Lung (tissue), 12 donors: ENCODE results near the gene PAK4. TPM values are rescaled to one million over a fixed set of nuclear protein-coding genes. Genes with fewer than 3 reads are reported as not detected.

Source experiments
- ATAC-seq: fragments of 200-7000 bp; cut with Tn5 transposase; one replicate; pipeline ENCODE4 v1.9.1; 2020; ENCODE audit warnings: moderate number of reproducible peaks; ENCODE audit not compliant: insufficient read depth, low FRiP score
- DNase-seq, 3 donors: peaks; one replicate each; pipeline ENCODE4 v3.0.0-alpha.2; 2013 to 2017
- H3K27ac ChIP-seq, 2 donors: one replicate each; pipeline ENCODE4 v1.5.1; 2013; ENCODE audit warnings: mild to moderate bottlenecking in 2 of 2, moderate library complexity in 2 of 2, control low read depth in 1 of 2, inconsistent platforms in 1 of 2, low read depth in 1 of 2, low read length in 1 of 2
- H3K27me3 ChIP-seq, 3 donors: one replicate each; pipeline ENCODE4 v1.5.1; 2013; ENCODE audit warnings: low read length in 2 of 3; ENCODE audit not compliant: control insufficient read depth in 3 of 3, insufficient read depth in 3 of 3
- H3K36me3 ChIP-seq, 4 donors: one replicate each; pipeline ENCODE4 v1.5.1; 2013; ENCODE audit warnings: low read length in 4 of 4, mild to moderate bottlenecking in 1 of 4, moderate library complexity in 1 of 4; ENCODE audit not compliant: control insufficient read depth in 4 of 4, insufficient read depth in 4 of 4
- H3K4me1 ChIP-seq, 5 donors: one replicate each; pipeline ENCODE4 v1.5.1; 2013; ENCODE audit warnings: low read length in 5 of 5, mild to moderate bottlenecking in 2 of 5, moderate library complexity in 1 of 5; ENCODE audit not compliant: control insufficient read depth in 5 of 5, insufficient read depth in 5 of 5
- H3K4me3 ChIP-seq: one replicate; pipeline ENCODE4 v1.5.1; 2013; ENCODE audit warnings: mild to moderate bottlenecking, control low read depth, moderate library complexity
- H3K9ac ChIP-seq, 2 donors: one replicate each; pipeline ENCODE4 v1.5.1; 2013; ENCODE audit warnings: low read length in 2 of 2, control low read depth in 1 of 2; ENCODE audit not compliant: insufficient read depth in 1 of 2
- H3K9me3 ChIP-seq, 4 donors: one replicate each; pipeline ENCODE4 v1.5.1; 2013; ENCODE audit warnings: low read length in 3 of 4, mild to moderate bottlenecking in 1 of 4, moderate library complexity in 1 of 4; ENCODE audit not compliant: control insufficient read depth in 4 of 4, insufficient read depth in 3 of 4
- WGBS, 2 donors: extraction: QIAGEN DNeasy Blood & Tissue Kit; methylation state at CpG; one replicate each; pipeline ENCODE4 v1.1.7; 2013; 5-methylcytosine and 5-hydroxymethylcytosine counted together
- polyA plus RNA-seq, 2 donors: library from polyadenylated mRNA; stranded (reverse); fragments of 200-250 nt; gene quantifications; one replicate each; pipeline ENCODE4 v1.2.1, GENCODE V29; 2013
- total RNA-seq, 2 donors: library from RNA; depleted of rRNA in 1 of 2; stranded (reverse); fragments of >200 nt in 1 of 2; gene quantifications; one replicate each; pipeline ENCODE4 v1.2.1, GENCODE V29; 2014 to 2021
- TF ChIP-seq, protein P1 (sequence below): IDR thresholded peaks from 2 replicates; pipeline ENCODE4 v1.5.1; 2012; ENCODE audit warnings: mild to moderate bottlenecking; ENCODE audit errors: control extremely low read depth, extremely low read depth
- donor health status: control.
- donor health status: control.
- donor health status: Bipolar disorder and iron deficiency.
- donor health status: healthy.
- donor health status: DM: yes; HTN: yes; CAD: no.

PAK4 gene
- total and polyA plus RNA-seq, 4 donors: 23.2 to 60.8 (median 36.7) TPM

DNA sequence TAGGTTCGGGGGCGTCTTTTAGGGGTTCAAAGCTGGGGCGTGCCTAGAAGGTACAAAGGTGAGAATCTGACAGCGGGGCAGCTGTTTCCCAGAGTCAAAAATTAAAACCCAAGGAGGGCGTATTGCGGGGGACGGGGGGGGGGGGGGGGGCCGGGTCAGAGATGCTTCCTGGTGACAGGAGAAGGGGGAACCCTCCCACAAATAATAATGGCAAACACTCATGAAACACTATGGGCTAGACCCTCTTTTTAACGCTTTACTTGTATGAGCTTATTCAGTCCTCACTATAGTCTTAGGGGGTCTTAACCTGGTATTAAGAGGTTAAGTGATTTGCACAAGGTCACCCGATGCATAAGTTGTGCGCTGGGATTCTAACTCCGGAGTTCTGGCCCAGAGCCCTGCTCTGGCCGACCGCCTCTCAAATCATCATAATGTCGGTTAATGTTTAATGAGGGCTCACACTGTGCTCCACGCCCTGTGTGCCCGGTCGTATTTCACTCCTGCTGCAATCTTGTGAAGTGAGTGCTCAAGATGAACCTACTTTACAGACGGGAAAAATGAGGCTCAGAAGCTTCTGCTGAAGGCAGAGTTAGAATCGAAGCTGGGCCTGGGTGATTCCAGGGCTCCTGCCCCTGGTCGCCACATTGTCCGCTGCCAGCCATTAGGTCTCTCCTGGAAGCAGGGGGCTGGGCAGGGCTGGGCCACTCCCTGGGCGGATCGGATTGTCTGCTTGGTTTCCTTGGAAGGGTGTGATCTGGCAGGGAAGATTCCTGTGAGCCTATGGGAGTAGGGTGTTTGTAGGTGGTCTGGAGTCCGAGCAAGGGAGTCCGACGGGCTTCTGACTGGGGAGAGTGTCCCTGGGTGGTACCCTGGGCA, 964 bp downstream of the PAK4 start:
- 28 to 53% methylated on average over 26 of the region's 27 CpGs for WGBS, 2 donors
- H3K36me3 ChIP-seq: peaks cover 0 to 3% (median 0%) of the 10 kb centered on the region in 4 donors
- peaks cover 0 to 33% (median 28%) of the 10 kb centered on the region in 5 donors for H3K4me1 ChIP-seq
- H3K27ac ChIP-seq: peak overlapping the region; percentile 76 to 81
- no peaks in the 10 kb centered on the region for H3K9me3 ChIP-seq
- peak overlapping the region; percentile 84 for H3K4me3 ChIP-seq
- H3K27me3 ChIP-seq: no peaks in the 10 kb centered on the region
- ATAC-seq: no peak
- TF ChIP-seq, protein P1, sequence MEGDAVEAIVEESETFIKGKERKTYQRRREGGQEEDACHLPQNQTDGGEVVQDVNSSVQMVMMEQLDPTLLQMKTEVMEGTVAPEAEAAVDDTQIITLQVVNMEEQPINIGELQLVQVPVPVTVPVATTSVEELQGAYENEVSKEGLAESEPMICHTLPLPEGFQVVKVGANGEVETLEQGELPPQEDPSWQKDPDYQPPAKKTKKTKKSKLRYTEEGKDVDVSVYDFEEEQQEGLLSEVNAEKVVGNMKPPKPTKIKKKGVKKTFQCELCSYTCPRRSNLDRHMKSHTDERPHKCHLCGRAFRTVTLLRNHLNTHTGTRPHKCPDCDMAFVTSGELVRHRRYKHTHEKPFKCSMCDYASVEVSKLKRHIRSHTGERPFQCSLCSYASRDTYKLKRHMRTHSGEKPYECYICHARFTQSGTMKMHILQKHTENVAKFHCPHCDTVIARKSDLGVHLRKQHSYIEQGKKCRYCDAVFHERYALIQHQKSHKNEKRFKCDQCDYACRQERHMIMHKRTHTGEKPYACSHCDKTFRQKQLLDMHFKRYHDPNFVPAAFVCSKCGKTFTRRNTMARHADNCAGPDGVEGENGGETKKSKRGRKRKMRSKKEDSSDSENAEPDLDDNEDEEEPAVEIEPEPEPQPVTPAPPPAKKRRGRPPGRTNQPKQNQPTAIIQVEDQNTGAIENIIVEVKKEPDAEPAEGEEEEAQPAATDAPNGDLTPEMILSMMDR: no peak
- H3K9ac ChIP-seq: peak overlapping the region in 1 of 2 donors; percentile 73
- peak; percentile 58 to 77 (median 67) for DNase-seq

DNA sequence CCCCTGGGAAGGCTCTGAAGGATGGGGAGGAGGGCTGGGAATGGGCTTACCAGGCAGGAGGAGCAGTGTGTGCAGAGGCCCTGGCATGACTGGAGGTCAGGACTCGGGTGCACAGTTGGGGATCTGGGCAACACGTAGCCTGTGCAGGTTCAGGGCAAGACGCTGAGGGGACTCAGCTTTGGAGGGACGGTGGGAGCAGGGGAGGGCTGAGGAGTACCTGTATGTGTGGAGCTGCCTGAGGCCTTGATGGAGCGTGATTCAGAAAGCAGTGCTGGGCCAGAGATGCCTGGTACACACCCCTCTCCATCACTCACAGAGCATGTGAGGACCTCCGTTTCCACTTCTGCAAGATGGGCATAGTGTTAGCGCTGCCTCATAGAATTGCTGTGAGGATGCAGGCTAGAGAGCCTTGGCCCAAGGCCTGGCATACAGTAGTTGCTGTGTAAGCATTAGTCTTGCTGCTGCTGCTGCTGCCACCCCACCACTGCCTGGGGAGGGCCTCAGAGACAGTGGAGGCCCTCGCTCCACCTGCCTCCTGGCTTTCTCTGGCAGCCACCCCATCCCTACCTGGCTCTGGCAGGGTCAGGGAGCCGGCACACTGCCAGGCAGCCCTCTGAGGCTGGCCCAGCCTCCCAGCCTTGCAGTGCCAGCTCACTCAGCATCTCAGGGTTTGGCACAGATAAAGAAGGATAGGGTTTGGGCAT, 2.4 kb downstream of the PAK4 start:
- WGBS, 2 donors: 61 to 73% methylated on average over 9 of the region's 9 CpGs
- ATAC-seq (no peak), DNase-seq (no peak)
- H3K4me3 ChIP-seq: no peak overlapping the region
- TF ChIP-seq, protein P1: no peak
- no peaks in the 10 kb centered on the region for H3K27me3 ChIP-seq
- no peak overlapping the region for H3K9ac ChIP-seq
- H3K4me1 ChIP-seq: peaks cover 0 to 42% (median 37%) of the 10 kb centered on the region in 5 donors
- H3K9me3 ChIP-seq: no peaks in the 10 kb centered on the region
- H3K36me3 ChIP-seq: peaks cover 0 to 3% (median under 1%) of the 10 kb centered on the region in 4 donors
- H3K27ac ChIP-seq: peak overlapping the region in 1 of 2 donors; percentile 29

DNA sequence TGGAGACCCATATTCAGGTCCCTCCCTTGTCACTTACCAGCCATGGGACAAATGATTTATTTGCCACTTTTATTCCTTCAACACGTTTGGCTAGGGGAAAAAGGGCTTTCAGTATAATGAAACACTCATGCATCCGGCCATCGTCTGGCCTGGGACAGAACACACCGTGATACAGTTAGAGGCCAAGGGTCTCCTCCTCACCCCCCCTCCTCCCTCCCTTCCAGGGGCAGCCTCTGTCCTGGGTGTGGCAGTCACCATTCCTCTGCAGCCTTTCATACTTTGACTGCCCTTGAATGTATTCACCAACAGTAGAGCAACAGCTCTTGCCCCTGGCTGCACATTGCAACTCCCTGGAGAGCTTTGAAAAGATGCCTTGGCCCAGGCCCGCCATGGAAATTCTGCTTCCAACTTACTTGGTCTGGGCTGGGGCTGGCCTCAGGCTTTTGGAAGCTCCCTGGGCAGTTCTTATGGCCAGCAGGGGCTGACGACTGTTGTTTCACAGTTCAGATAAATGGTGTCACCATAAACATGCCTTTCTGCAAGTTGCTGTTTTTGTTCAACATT, 3.0 kb downstream of the PAK4 start:
- WGBS, 2 donors: 44 to 75% methylated on average over 6 of the region's 6 CpGs
- Histone ChIP-seq H3K9ac (no peak overlapping the region), H3K4me1 (peaks cover 0 to 48% (median 39%) of the 10 kb centered on the region in 5 donors), H3K9me3 (no peaks in the 10 kb centered on the region), H3K27ac (peak overlapping the region in 1 of 2 donors; percentile 29), H3K36me3 (peaks cover 0 to 3% (median 1%) of the 10 kb centered on the region in 4 donors), H3K27me3 (no peaks in the 10 kb centered on the region), H3K4me3 (no peak overlapping the region)
- ATAC-seq (no peak), DNase-seq (no peak)
- TF ChIP-seq, protein P1: no peak
